Sigmoid colon (tissue), 7 donors: ENCODE data around the gene FAM76A. TPM values are rescaled to one million over a fixed set of nuclear protein-coding genes. Genes with fewer than 3 reads are reported as not detected.
"Not testable (repeated sequence)": the region's sequence is repeated elsewhere in the genome, so short reads cannot be mapped to it uniquely, and the experiment has no call there.

Source experiments
- DNase-seq: peaks from one replicate; pipeline ENCODE4 v3.0.0-alpha.2; 2019
- H3K27ac ChIP-seq, 4 donors: fragments of 200-600 bp; sonication (generic); one replicate each; pipeline ENCODE4 v1.5.1; 2016 to 2019; ENCODE audit warnings: mild to moderate bottlenecking in 1 of 4
- H3K27me3 ChIP-seq, 3 donors: fragments of 200-600 bp; sonication (generic); one replicate each; pipeline ENCODE4 v1.5.1; 2019; ENCODE audit warnings: mild to moderate bottlenecking in 1 of 3
- H3K36me3 ChIP-seq, 4 donors: fragments of 200-600 bp; sonication (generic); one replicate each; pipeline ENCODE4 v1.5.1; 2016 to 2019
- H3K4me1 ChIP-seq, 4 donors: fragments of 200-600 bp; sonication (generic); one replicate each; pipeline ENCODE4 v1.5.1; 2017 to 2019
- H3K4me3 ChIP-seq, 4 donors: fragments of 200-600 bp; sonication (generic); one replicate each; pipeline ENCODE4 v1.5.1; 2017 to 2019; ENCODE audit warnings: mild to moderate bottlenecking in 2 of 4, moderate library complexity in 1 of 4
- H3K9me3 ChIP-seq, 4 donors: fragments of 200-600 bp in 3 of 4; sonication (generic) in 3 of 4; one replicate each; pipeline versions ENCODE4 v1.5.1 to v1.6.1; 2013 to 2019
- CTCF ChIP-seq, 4 experiments: fragments of 450-650 bp in 3 of 4; fragments of 200-600 bp in 1 of 4; IDR thresholded peaks; one replicate each; pipeline ENCODE4 v1.5.1; 2016 to 2019; ENCODE audit warnings: antibody characterized with exemption in 4 of 4, mild to moderate bottlenecking in 3 of 4, moderate library complexity in 2 of 4
- EP300 ChIP-seq, 4 donors: sonication (generic); formaldehyde crosslinking; IDR thresholded peaks; one replicate each; pipeline ENCODE4 v1.6.1; 2017; ENCODE audit warnings: antibody characterized with exemption in 4 of 4
- POLR2A ChIP-seq, 2 donors: fragments of 450-650 bp; IDR thresholded peaks; one replicate each; pipeline ENCODE4 v1.6.1; 2016; ENCODE audit warnings: antibody characterized with exemption in 2 of 2, mild to moderate bottlenecking in 2 of 2, moderate library complexity in 2 of 2
- POLR2AphosphoS5 ChIP-seq, 4 donors: sonication (generic); formaldehyde crosslinking; IDR thresholded peaks; one replicate each; pipeline ENCODE4 v1.6.1; 2017; ENCODE audit warnings: antibody characterized with exemption in 4 of 4
- WGBS, 2 donors: extraction: QIAGEN DNeasy Blood & Tissue Kit; methylation state at CpG; one replicate each; pipeline ENCODE4 v1.1.7; 2013; 5-methylcytosine and 5-hydroxymethylcytosine counted together
- intact Hi-C: fragments of 100-400 bp; cut with DNase I; formaldehyde crosslinking; loops from one replicate; pipeline ENCODE4 v1.15.1; 2023
- polyA plus RNA-seq, 3 donors: library from polyadenylated mRNA; stranded (reverse); fragments of 200-250 nt; gene quantifications; one replicate each; pipeline ENCODE4 v1.2.3, GENCODE V29; 2013
- total RNA-seq, 4 donors: library from RNA; depleted of rRNA; stranded (reverse); fragments of >200 nt; gene quantifications; one replicate each; pipeline ENCODE4 v1.1.0, GENCODE V29; 2016
- donor health status: healthy with polysubstance abuse.
- donor health status: Bipolar disorder and iron deficiency.
- donor health status: healthy.

FAM76A gene
- 10 to 100 TPM; 11.9 to 24.3 (median 19.1) TPM for total RNA-seq
- 1 to 10 TPM; 3.6 to 5.3 (median 4.6) TPM for polyA plus RNA-seq

GRCh38 chr1:27725374-27726172 is at the start of gene FAM76A:
FAM76A (plus strand) TSS chr1:27725961; CDS start chr1:27726081, 120 bp downstream.
- Histone ChIP-seq H3K4me1 (peaks cover 0 to 19% (median 17%) of the 10 kb centered on the region in 4 donors), H3K36me3 (peaks cover 0 to 24% (median 6%) of the 10 kb centered on the region in 4 donors), H3K9me3 (no peaks in the 10 kb centered on the region), H3K27me3 (no peaks in the 10 kb centered on the region), H3K4me3 (peak within 1 kb of the TSS; percentile 76 to 100 (median 87)), H3K27ac (peak within 1 kb of the TSS; percentile 93 to 99 (median 97))
- TF ChIP-seq POLR2AphosphoS5 (IDR thresholded peaks at IDR 0.05) (peak; percentile 65 to 89 (median 82)), POLR2A (IDR thresholded peaks at IDR 0.05) (peak in 1 of 2 donors; percentile 53), EP300 (IDR thresholded peaks at IDR 0.05) (no peak), CTCF (IDR thresholded peaks at IDR 0.05) (peak in 1 of 4 experiments; percentile 20)
- DNase-seq: peak; percentile 100
- intact Hi-C loops: loop anchor here (2.0 kb wide), 2 partner anchors 47 to 53 kb away; partner anchors contain the start of genes IFI6 and STX12
- WGBS, 2 donors: 2 to 3% methylated on average over 72 of the region's 72 CpGs

- intact Hi-C loops: no loop called here
- TF ChIP-seq POLR2A (IDR thresholded peaks at IDR 0.05) (no peak), EP300 (IDR thresholded peaks at IDR 0.05) (no peak), POLR2AphosphoS5 (IDR thresholded peaks at IDR 0.05) (no peak), CTCF (IDR thresholded peaks at IDR 0.05) (no peak)
- WGBS, 2 donors: 96 to 98% methylated on average over 1 of the region's 1 CpG
These were observed 49.4 kb upstream of the FAM76A start for GRCh38 chr1:27676410-27676809.

GRCh38 chr1:27678747-27679146 is 47.0 kb upstream of the FAM76A start:
- H3K36me3 ChIP-seq: no peaks in the 10 kb centered on the region
- no peak for DNase-seq
- no peaks in the 10 kb centered on the region for H3K27me3 ChIP-seq
- peaks cover 0 to 10% (median 8%) of the 10 kb centered on the region in 4 donors for H3K9me3 ChIP-seq
- intact Hi-C loops: no loop called here
- TF ChIP-seq CTCF (IDR thresholded peaks at IDR 0.05) (no peak), EP300 (IDR thresholded peaks at IDR 0.05) (no peak), POLR2AphosphoS5 (IDR thresholded peaks at IDR 0.05) (no peak), POLR2A (IDR thresholded peaks at IDR 0.05) (no peak)
- no peaks in the 10 kb centered on the region for H3K4me1 ChIP-seq
- H3K27ac ChIP-seq: no peak overlapping the region
- no peak overlapping the region for H3K4me3 ChIP-seq

More at GRCh38 chr1:27676410-27676809, 49.4 kb upstream of the FAM76A start:
- H3K4me1 ChIP-seq: peaks cover 0 to 15% (median 13%) of the 10 kb centered on the region in 4 donors
- H3K4me3 ChIP-seq: no peak overlapping the region
- no peaks in the 10 kb centered on the region for H3K36me3 ChIP-seq
- H3K27ac ChIP-seq: no peak overlapping the region
- DNase-seq: no peak
- no peaks in the 10 kb centered on the region for H3K27me3 ChIP-seq
- peaks cover 0 to 5% (median 3%) of the 10 kb centered on the region in 4 donors for H3K9me3 ChIP-seq

GRCh38 chr1:27680225-27680791 is 45.5 kb upstream of the FAM76A start:
- WGBS, 2 donors: 96 to 99% methylated on average over 2 of the region's 2 CpGs

GRCh38 chr1:27681580-27681979 is 44.2 kb upstream of the FAM76A start:
- H3K36me3 ChIP-seq, H3K27me3 ChIP-seq, intact Hi-C loops, DNase-seq, H3K27ac ChIP-seq, H3K4me1 ChIP-seq, H3K4me3 ChIP-seq: not testable (repeated sequence)
- 97 to 98% methylated on average over 4 of the region's 4 CpGs for WGBS, 2 donors
- H3K9me3 ChIP-seq: peaks cover 0 to 10% (median 8%) of the 10 kb centered on the region in 4 donors

More at GRCh38 chr1:27680225-27680791, 45.5 kb upstream of the FAM76A start:
- H3K4me3 ChIP-seq, H3K27ac ChIP-seq, H3K27me3 ChIP-seq, H3K36me3 ChIP-seq, H3K4me1 ChIP-seq, intact Hi-C loops, DNase-seq: not testable (repeated sequence)
- peaks cover 0 to 10% (median 8%) of the 10 kb centered on the region in 4 donors for H3K9me3 ChIP-seq
